ENCODE results near the gene MIB1.
"Not testable (repeated sequence)": the region's sequence is repeated elsewhere in the genome, so short reads cannot be mapped to it uniquely, and the experiment has no call there.

Gene MIB1

GRCh38 chr18:21740538-21741311 lies at the start of gene MIB1:
TSS of gene MIB1 (plus strand) at chr18:21740792. CDS start at chr18:21741584, 792 bp downstream.
- peak; percentile 100 for DNase-seq

GRCh38 chr18:21693322-21693721 lies 47.3 kb upstream of the MIB1 start:
- no peak for DNase-seq

- no peak for DNase-seq
These were observed 40.0 kb upstream of the MIB1 start for GRCh38 chr18:21700528-21701075.

DNA sequence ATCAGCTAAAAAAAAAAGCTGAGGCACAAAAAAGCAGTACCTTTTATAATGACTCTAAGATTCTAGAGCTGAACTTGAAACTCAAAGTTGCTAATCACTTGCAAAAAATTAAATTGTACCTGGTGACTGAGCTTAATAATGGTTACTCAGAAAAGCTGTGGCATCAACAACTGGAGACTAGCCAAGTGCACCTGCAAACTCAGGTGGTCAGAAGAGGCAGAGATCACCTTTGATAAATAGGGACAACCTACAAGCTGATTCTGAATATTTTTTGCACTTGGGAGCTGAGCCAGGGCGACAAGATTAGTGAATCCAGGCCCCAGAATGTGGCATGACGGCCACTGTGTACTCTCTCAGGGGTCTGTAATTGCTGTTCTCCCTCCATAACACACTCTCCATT lies 39.0 kb upstream of the MIB1 start:
- DNase-seq: no peak

- no peak for DNase-seq
These were observed 38.0 kb upstream of the MIB1 start for GRCh38 chr18:21702602-21703001.

- peak; percentile 72 for DNase-seq
These were observed 37.3 kb upstream of the MIB1 start for GRCh38 chr18:21703241-21703820.

DNA sequence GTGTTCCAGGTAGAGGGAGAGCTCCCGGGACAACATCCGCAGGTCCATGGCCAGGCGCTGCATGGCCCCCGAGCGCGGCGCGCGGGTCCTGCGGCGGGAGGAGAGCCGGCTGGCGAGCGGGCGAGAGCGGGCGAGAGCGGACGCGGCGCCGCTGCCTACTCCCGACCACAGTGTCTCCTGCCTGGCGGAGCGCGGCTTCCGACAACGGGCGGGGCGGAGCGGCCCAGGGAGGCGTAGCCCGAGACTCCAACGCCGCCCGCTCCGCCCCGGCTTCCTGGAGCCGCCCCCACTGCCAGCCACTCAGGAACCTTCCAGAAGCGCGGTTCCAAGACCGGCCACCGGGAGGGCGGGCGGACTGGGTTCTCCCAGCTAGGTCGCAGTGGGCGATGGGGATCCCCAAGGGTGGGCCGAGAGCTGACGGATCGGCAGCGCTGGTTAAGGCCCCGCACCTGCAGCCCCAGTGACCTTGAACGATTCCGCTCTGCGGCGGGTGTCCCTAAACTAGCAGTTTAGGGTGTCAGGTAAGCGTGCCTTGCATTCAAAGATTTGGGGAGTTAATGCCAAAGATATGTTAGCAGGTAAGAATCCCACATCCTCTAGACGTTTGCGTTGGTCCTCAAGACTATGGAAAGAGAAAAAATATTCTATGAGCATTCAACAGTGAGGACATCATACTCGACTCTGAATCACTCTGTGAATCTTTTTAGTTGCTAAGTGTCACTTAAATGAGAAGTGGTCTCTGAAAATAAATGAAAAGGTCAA lies 35.8 kb upstream of the MIB1 start, which contains the start of gene ABHD3:
Gene ABHD3, minus strand, starts transcription at position 172 of the 762 bp plus-strand sequence. Its CDS starts 109 bp downstream, at position 63.
- peak; percentile 98 for DNase-seq

DNA sequence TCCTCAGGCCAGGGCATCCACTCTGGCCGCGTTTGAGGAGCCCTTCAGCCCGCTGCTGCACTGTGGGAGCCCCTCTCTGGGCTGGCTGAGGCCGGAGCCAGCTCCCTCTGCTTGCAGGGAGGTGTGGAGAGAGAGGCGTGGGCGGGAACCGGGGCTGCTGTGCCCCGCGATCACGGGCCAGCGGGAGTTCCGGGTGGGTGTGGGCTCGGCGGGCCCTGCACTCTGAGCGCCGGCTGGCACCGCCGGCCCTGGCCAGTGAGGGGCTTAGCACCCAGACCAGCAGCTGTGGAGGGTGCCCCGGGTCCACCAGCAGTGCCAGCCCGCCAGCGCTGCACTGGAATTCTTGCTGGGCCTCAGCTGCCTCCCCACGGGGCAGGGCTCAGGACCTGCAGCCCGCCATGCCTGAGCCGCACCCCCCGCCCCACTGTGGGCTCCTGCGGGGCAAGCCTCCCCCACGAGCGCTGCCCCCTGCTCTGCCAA lies 34.2 kb upstream of the MIB1 start:
- no peak for DNase-seq

GRCh38 chr18:21707130-21707529 lies 33.5 kb upstream of the MIB1 start:
- not testable (repeated sequence) for DNase-seq

- DNase-seq: no peak
These were observed 26.1 kb upstream of the MIB1 start for GRCh38 chr18:21714474-21714873.

GRCh38 chr18:21722687-21723086 lies 17.9 kb upstream of the MIB1 start:
- no peak for DNase-seq

GRCh38 chr18:21725201-21725600 lies 15.4 kb upstream of the MIB1 start:
- no peak for DNase-seq

GRCh38 chr18:21727702-21728101 lies 12.9 kb upstream of the MIB1 start:
- no peak for DNase-seq

DNA sequence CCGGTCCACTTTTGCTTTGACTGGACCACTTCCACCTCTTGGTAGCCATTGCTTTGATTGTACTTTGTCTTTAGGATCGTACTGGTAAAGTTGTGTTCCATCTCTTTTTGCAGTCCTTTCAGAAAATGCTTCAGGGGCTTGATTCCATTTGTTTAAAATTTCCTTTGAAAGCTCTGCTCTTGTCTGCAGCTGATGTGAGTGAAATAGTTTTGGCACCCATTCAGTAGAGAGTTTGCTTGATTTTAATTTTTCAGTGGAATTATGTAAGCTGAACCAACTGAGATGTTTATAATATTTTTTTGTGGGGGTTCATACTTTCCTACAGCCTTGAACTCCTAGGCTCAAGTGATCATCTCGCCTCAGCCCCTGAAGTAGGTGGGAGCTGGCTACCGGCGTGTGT lies 7.6 kb upstream of the MIB1 start:
- DNase-seq: no peak

- DNase-seq: peak; percentile 86
These were observed 5.1 kb upstream of the MIB1 start for GRCh38 chr18:21735452-21736015.

GRCh38 chr18:21736926-21737325 lies 3.7 kb upstream of the MIB1 start:
- not testable (repeated sequence) for DNase-seq

GRCh38 chr18:21739604-21740537 lies 721 bp upstream of the MIB1 start:
- DNase-seq: no peak

DNA sequence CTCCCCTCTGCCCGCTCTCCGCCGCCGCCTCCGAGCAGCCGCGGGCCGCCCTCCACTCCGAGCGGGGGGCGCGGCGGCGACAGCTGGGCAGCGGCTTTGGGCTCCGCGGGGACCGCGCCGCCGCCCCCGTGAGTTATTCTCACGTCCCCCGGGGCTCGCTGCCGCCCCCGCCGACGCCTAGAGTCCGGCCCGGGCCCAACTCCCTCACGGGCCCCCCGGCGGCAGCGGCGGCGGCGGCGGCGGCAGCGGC lies 645 bp downstream of the MIB1 start:
- DNase-seq: peak; percentile 76

DNA sequence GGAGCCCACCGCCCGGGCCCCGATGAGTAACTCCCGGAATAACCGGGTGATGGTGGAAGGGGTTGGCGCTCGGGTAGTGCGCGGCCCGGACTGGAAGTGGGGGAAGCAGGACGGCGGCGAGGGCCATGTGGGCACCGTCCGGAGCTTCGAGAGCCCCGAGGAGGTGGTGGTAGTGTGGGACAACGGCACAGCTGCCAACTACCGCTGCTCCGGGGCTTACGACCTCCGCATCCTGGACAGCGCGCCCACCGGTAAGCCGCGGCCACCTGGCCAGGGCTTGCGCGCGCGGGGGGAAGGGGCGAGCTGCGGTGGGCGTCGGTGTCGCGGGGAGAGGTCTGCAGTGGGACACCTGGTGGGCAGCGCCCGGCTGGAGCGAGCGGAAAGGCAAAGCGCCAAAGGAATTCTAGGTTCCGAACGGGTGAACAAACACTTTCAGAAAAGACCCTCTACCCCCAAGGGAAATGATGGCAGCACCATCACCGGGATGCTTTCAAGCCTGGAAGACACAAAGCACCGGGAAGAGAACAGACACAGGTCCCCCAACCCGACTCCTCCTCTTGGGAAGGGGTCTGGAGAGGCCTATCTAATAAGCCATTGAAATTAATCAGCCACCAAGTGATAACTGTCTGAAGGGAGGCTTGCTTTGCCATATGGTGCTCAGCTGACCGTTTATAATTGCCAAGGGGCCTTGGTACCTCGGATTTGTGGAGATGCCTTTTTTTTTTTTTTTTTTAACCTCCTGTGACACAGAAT lies 1.1 kb downstream of the MIB1 start:
- DNase-seq: no peak

- no peak for DNase-seq
These were observed 1.7 kb downstream of the MIB1 start for GRCh38 chr18:21742315-21742687.

- no peak for DNase-seq
These were observed 2.7 kb downstream of the MIB1 start for GRCh38 chr18:21743166-21743832.

All from activated effector memory CD4-positive, alpha-beta T cell treated with anti-CD3 and anti-CD28 coated beads, Interleukin-2, amount 50 U/mL, for 16 hours (primary cell).